ENCODE data around the gene ELAVL2.

ELAVL2 gene

GRCh38 chr9:23754551-23754950 lies 71.5 kb downstream of the ELAVL2 start:
- no peaks in the 10 kb centered on the region for H4K20me1 ChIP-seq (ENCODE audit: insufficient read depth)
- no peak for TF ChIP-seq CTCF (conservative IDR thresholded peaks at IDR 0.05; ENCODE audit: low read depth, low read length)

GRCh38 chr9:23752859-23753258 lies 73.2 kb downstream of the ELAVL2 start:
- H3K27ac ChIP-seq = no peak overlapping the region
- H3K4me3 ChIP-seq (IDR thresholded peaks at IDR 0.05; ENCODE audit: insufficient read depth, low read depth, low read length) = no peak overlapping the region
- H3K79me2 ChIP-seq (ENCODE audit: insufficient read depth, low read depth) = no peaks in the 10 kb centered on the region
- no peaks in the 10 kb centered on the region for H3K27me3 ChIP-seq (ENCODE audit: insufficient read depth, low read depth)
- H3K36me3 ChIP-seq (ENCODE audit: insufficient read depth) = no peaks in the 10 kb centered on the region
- no peak overlapping the region for H2AFZ ChIP-seq (ENCODE audit: low read depth)
- H3K4me2 ChIP-seq = no peak overlapping the region
- H3K4me1 ChIP-seq (ENCODE audit: low read depth, poor library complexity, severe bottlenecking) = no peaks in the 10 kb centered on the region
- TF ChIP-seq CTCF (conservative IDR thresholded peaks at IDR 0.05; ENCODE audit: low read depth, low read length) = no peak
- H3K9ac ChIP-seq = no peak overlapping the region
- H4K20me1 ChIP-seq (ENCODE audit: insufficient read depth) = no peaks in the 10 kb centered on the region

More at GRCh38 chr9:23754551-23754950, 71.5 kb downstream of the ELAVL2 start:
- Histone ChIP-seq H3K27ac (no peak overlapping the region), H3K4me2 (no peak overlapping the region), H3K9ac (no peak overlapping the region), H3K4me1 (ENCODE audit: low read depth, poor library complexity, severe bottlenecking) (no peaks in the 10 kb centered on the region), H3K36me3 (ENCODE audit: insufficient read depth) (no peaks in the 10 kb centered on the region), H2AFZ (ENCODE audit: low read depth) (no peak overlapping the region), H3K27me3 (ENCODE audit: insufficient read depth, low read depth) (no peaks in the 10 kb centered on the region), H3K4me3 (IDR thresholded peaks at IDR 0.05; ENCODE audit: insufficient read depth, low read depth, low read length) (no peak overlapping the region), H3K79me2 (ENCODE audit: insufficient read depth, low read depth) (no peaks in the 10 kb centered on the region)

GRCh38 chr9:23751633-23752032 lies 74.4 kb downstream of the ELAVL2 start:
- Histone ChIP-seq H3K9ac (no peak overlapping the region), H3K27ac (no peak overlapping the region), H3K79me2 (ENCODE audit: insufficient read depth, low read depth) (no peaks in the 10 kb centered on the region), H3K4me2 (no peak overlapping the region), H3K4me1 (ENCODE audit: low read depth, poor library complexity, severe bottlenecking) (no peaks in the 10 kb centered on the region), H3K4me3 (IDR thresholded peaks at IDR 0.05; ENCODE audit: insufficient read depth, low read depth, low read length) (no peak overlapping the region), H4K20me1 (ENCODE audit: insufficient read depth) (no peaks in the 10 kb centered on the region), H2AFZ (ENCODE audit: low read depth) (no peak overlapping the region), H3K27me3 (ENCODE audit: insufficient read depth, low read depth) (no peaks in the 10 kb centered on the region), H3K36me3 (ENCODE audit: insufficient read depth) (no peaks in the 10 kb centered on the region)
- no peak for TF ChIP-seq CTCF (conservative IDR thresholded peaks at IDR 0.05; ENCODE audit: low read depth, low read length)

- no peak overlapping the region for H2AFZ ChIP-seq (ENCODE audit: low read depth)
- no peaks in the 10 kb centered on the region for H3K79me2 ChIP-seq (ENCODE audit: insufficient read depth, low read depth)
- no peaks in the 10 kb centered on the region for H3K36me3 ChIP-seq (ENCODE audit: insufficient read depth)
- no peak overlapping the region for H3K9ac ChIP-seq
- H3K4me1 ChIP-seq (ENCODE audit: low read depth, poor library complexity, severe bottlenecking) = no peaks in the 10 kb centered on the region
- TF ChIP-seq CTCF (conservative IDR thresholded peaks at IDR 0.05; ENCODE audit: low read depth, low read length) = no peak
- no peaks in the 10 kb centered on the region for H4K20me1 ChIP-seq (ENCODE audit: insufficient read depth)
- no peak overlapping the region for H3K4me3 ChIP-seq (IDR thresholded peaks at IDR 0.05; ENCODE audit: insufficient read depth, low read depth, low read length)
- no peak overlapping the region for H3K27ac ChIP-seq
- no peak overlapping the region for H3K4me2 ChIP-seq
- H3K27me3 ChIP-seq (ENCODE audit: insufficient read depth, low read depth) = no peaks in the 10 kb centered on the region
Observed at GRCh38 chr9:23750808-23751207, 75.2 kb downstream of the ELAVL2 start.

Data from KMS-11 (cell line).